Measurements from ENCODE around the gene KCNG4. TPM values are rescaled to one million over a fixed set of nuclear protein-coding genes. Genes with fewer than 3 reads are reported as not detected.

Gene KCNG4
- polyA plus RNA-seq, 1 donor from 2014 or later: not detected

DNA sequence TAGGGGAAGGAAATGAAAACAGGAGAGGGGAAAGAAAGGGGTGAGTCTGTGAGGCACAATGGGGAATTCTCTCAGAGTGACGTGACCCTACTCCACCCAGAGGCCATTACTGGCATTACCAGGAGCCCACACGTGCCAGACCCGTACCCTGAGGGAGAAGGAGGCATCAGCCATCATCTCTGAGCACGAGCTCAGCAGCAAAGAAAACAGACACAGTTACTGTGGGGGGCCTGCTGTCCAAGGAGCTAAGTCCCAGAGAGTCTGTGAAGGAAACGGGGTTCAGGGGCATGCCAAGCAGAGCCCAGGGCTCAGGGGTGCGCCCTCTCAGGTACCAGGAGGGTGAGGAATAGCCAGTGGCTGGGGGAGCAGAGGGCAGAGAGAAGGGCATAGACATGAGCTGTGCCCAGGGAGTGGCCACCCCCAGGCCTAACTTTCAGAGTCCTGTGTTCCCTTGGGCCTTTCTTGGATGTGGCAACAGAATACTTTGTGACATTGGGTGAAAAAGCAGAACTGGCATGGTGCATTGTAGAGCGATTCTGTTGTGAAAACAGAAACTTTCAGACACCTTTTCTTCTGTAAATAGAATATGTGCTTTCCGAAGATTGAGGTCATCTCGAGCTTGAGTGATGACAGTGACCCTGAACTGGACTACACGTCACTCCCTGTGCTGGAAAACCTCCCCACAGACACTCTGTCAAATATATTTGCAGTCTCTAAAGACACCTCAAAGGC is 64.3 kb downstream of the KCNG4 start:
- peak; percentile 51 for TF ChIP-seq MXI1 (conservative IDR thresholded peaks at IDR 0.05; ENCODE audit: poor library complexity, severe bottlenecking)
- no peak for TF ChIP-seq EP300 (conservative IDR thresholded peaks at IDR 0.05; ENCODE audit: poor library complexity, severe bottlenecking)
- TF ChIP-seq, protein P1, sequence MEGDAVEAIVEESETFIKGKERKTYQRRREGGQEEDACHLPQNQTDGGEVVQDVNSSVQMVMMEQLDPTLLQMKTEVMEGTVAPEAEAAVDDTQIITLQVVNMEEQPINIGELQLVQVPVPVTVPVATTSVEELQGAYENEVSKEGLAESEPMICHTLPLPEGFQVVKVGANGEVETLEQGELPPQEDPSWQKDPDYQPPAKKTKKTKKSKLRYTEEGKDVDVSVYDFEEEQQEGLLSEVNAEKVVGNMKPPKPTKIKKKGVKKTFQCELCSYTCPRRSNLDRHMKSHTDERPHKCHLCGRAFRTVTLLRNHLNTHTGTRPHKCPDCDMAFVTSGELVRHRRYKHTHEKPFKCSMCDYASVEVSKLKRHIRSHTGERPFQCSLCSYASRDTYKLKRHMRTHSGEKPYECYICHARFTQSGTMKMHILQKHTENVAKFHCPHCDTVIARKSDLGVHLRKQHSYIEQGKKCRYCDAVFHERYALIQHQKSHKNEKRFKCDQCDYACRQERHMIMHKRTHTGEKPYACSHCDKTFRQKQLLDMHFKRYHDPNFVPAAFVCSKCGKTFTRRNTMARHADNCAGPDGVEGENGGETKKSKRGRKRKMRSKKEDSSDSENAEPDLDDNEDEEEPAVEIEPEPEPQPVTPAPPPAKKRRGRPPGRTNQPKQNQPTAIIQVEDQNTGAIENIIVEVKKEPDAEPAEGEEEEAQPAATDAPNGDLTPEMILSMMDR (IDR thresholded peaks at IDR 0.05; ENCODE audit: poor library complexity, severe bottlenecking): peak; percentile 88
- no peak for TF ChIP-seq POLR2AphosphoS5 (IDR thresholded peaks at IDR 0.05)
- TF ChIP-seq TAF1 (IDR thresholded peaks at IDR 0.05; ENCODE audit: low read depth): no peak
- TF ChIP-seq EZH2 (IDR thresholded peaks at IDR 0.05; ENCODE audit: borderline replicate concordance, insufficient read depth, low read length, poor library complexity, severe bottlenecking): no peak
- peak; percentile 79 for TF ChIP-seq SMC3 (conservative IDR thresholded peaks at IDR 0.05; ENCODE audit: poor library complexity)
- TF ChIP-seq, protein P2, sequence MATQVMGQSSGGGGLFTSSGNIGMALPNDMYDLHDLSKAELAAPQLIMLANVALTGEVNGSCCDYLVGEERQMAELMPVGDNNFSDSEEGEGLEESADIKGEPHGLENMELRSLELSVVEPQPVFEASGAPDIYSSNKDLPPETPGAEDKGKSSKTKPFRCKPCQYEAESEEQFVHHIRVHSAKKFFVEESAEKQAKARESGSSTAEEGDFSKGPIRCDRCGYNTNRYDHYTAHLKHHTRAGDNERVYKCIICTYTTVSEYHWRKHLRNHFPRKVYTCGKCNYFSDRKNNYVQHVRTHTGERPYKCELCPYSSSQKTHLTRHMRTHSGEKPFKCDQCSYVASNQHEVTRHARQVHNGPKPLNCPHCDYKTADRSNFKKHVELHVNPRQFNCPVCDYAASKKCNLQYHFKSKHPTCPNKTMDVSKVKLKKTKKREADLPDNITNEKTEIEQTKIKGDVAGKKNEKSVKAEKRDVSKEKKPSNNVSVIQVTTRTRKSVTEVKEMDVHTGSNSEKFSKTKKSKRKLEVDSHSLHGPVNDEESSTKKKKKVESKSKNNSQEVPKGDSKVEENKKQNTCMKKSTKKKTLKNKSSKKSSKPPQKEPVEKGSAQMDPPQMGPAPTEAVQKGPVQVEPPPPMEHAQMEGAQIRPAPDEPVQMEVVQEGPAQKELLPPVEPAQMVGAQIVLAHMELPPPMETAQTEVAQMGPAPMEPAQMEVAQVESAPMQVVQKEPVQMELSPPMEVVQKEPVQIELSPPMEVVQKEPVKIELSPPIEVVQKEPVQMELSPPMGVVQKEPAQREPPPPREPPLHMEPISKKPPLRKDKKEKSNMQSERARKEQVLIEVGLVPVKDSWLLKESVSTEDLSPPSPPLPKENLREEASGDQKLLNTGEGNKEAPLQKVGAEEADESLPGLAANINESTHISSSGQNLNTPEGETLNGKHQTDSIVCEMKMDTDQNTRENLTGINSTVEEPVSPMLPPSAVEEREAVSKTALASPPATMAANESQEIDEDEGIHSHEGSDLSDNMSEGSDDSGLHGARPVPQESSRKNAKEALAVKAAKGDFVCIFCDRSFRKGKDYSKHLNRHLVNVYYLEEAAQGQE (IDR thresholded peaks at IDR 0.05; ENCODE audit: borderline replicate concordance): no peak
- peak; percentile 82 for TF ChIP-seq RAD21 (conservative IDR thresholded peaks at IDR 0.05)
- Histone ChIP-seq H3K79me2 (replicated peaks; ENCODE audit: insufficient read depth, low read length) (no peaks in the 10 kb centered on the region), H3K4me2 (ENCODE audit: low read length) (no peak overlapping the region), H3K27me3 (ENCODE audit: insufficient read depth, low read depth, low read length) (no peaks in the 10 kb centered on the region), H3K9ac (ENCODE audit: low read length) (peak overlapping the region; percentile 9), H2AFZ (ENCODE audit: low read depth, low read length) (no peak overlapping the region), H3K9me3 (ENCODE audit: low read length) (no peaks in the 10 kb centered on the region), H3K36me3 (ENCODE audit: insufficient read depth, low read length) (no peaks in the 10 kb centered on the region), H3K4me3 (ENCODE audit: low read length) (no peak overlapping the region), H4K20me1 (ENCODE audit: insufficient read depth) (no peaks in the 10 kb centered on the region), H3K27ac (ENCODE audit: low read length) (no peak overlapping the region), H3K9me2 (ENCODE audit: insufficient read depth, low read length) (no peaks in the 10 kb centered on the region), H3F3A (ENCODE audit: insufficient read depth, low read length, poor library complexity, severe bottlenecking) (no peaks in the 10 kb centered on the region)

DNA sequence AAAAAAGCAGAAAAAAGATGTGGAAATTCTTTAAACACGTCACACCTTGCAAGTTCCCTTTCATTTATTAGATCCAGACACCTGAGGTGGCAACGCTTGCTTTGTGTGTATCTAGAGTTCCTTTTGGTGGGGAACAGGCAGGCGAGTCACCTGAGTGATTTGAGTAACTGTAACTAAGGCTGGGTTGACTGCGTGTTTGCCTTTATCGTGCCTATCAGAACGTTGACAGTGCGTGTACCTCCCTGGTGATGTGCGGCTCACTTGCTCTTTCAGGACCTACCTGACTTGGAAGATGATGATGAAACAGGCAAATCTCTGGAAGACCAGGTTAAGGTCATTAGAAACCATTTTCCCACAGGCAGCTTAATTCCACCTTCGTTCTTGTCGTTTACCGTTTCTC is 65.4 kb downstream of the KCNG4 start:
- H3F3A ChIP-seq (ENCODE audit: insufficient read depth, low read length, poor library complexity, severe bottlenecking): no peaks in the 10 kb centered on the region
- H3K4me2 ChIP-seq (ENCODE audit: low read length): no peak overlapping the region
- TF ChIP-seq MXI1 (conservative IDR thresholded peaks at IDR 0.05; ENCODE audit: poor library complexity, severe bottlenecking) (no peak), EP300 (conservative IDR thresholded peaks at IDR 0.05; ENCODE audit: poor library complexity, severe bottlenecking) (no peak), RAD21 (conservative IDR thresholded peaks at IDR 0.05) (no peak), POLR2AphosphoS5 (IDR thresholded peaks at IDR 0.05) (no peak), EZH2 (IDR thresholded peaks at IDR 0.05; ENCODE audit: borderline replicate concordance, insufficient read depth, low read length, poor library complexity, severe bottlenecking) (no peak), SMC3 (conservative IDR thresholded peaks at IDR 0.05; ENCODE audit: poor library complexity) (no peak), TAF1 (IDR thresholded peaks at IDR 0.05; ENCODE audit: low read depth) (no peak)
- TF ChIP-seq, protein P1 (IDR thresholded peaks at IDR 0.05; ENCODE audit: poor library complexity, severe bottlenecking): no peak
- TF ChIP-seq, protein P2 (IDR thresholded peaks at IDR 0.05; ENCODE audit: borderline replicate concordance): no peak
- H3K79me2 ChIP-seq (replicated peaks; ENCODE audit: insufficient read depth, low read length): no peaks in the 10 kb centered on the region
- H3K9me2 ChIP-seq (ENCODE audit: insufficient read depth, low read length): no peaks in the 10 kb centered on the region
- no peaks in the 10 kb centered on the region for H3K36me3 ChIP-seq (ENCODE audit: insufficient read depth, low read length)
- H3K9ac ChIP-seq (ENCODE audit: low read length): no peak overlapping the region
- H3K4me3 ChIP-seq (ENCODE audit: low read length): no peak overlapping the region
- no peaks in the 10 kb centered on the region for H3K9me3 ChIP-seq (ENCODE audit: low read length)
- no peaks in the 10 kb centered on the region for H3K27me3 ChIP-seq (ENCODE audit: insufficient read depth, low read depth, low read length)
- H4K20me1 ChIP-seq (ENCODE audit: insufficient read depth): no peaks in the 10 kb centered on the region
- H2AFZ ChIP-seq (ENCODE audit: low read depth, low read length): no peak overlapping the region
- no peak overlapping the region for H3K27ac ChIP-seq (ENCODE audit: low read length)

Measured in neural cell (in vitro differentiated cells).